ENCODE measurements around the gene ACSBG1.

The ACSBG1 gene, protein sequence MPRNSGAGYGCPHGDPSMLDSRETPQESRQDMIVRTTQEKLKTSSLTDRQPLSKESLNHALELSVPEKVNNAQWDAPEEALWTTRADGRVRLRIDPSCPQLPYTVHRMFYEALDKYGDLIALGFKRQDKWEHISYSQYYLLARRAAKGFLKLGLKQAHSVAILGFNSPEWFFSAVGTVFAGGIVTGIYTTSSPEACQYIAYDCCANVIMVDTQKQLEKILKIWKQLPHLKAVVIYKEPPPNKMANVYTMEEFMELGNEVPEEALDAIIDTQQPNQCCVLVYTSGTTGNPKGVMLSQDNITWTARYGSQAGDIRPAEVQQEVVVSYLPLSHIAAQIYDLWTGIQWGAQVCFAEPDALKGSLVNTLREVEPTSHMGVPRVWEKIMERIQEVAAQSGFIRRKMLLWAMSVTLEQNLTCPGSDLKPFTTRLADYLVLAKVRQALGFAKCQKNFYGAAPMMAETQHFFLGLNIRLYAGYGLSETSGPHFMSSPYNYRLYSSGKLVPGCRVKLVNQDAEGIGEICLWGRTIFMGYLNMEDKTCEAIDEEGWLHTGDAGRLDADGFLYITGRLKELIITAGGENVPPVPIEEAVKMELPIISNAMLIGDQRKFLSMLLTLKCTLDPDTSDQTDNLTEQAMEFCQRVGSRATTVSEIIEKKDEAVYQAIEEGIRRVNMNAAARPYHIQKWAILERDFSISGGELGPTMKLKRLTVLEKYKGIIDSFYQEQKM

DNA sequence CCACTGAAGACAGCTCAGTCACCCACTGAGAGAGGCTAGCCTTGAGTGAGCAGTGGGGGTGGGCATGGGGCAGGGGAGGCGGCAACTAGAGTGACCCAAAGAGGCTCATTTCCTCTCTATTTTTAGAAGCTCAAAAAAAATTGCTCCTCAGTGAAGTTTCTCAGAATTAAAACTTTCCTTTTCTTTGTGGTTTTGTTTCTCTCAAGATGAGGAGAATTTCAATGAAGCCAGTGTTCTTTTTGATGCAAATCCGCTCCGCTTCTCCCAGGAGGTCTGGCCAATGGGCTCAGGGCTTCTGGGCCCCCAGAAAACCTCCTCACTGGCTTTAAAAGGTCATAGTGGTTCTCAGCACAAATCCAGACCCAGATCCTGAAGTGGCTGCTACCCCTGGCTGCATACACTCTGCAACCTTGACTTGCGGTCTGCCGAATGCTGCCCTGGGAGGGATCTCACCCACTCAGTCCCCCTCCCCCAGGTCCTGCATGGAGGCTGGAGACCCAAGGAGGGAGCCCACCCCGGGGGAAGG lies at the start of gene ACSBG1:
ACSBG1 (minus strand) TSS at position 51 of the 526 bp plus-strand sequence. CDS start 64 bp downstream, outside the sequence.
- DNase-seq (ENCODE audit: low spot score), result peak; percentile 11

- DNase-seq (ENCODE audit: low spot score), result no peak
These were observed 48.0 kb upstream of the ACSBG1 start for GRCh38 chr15:78282324-78282723.

DNA sequence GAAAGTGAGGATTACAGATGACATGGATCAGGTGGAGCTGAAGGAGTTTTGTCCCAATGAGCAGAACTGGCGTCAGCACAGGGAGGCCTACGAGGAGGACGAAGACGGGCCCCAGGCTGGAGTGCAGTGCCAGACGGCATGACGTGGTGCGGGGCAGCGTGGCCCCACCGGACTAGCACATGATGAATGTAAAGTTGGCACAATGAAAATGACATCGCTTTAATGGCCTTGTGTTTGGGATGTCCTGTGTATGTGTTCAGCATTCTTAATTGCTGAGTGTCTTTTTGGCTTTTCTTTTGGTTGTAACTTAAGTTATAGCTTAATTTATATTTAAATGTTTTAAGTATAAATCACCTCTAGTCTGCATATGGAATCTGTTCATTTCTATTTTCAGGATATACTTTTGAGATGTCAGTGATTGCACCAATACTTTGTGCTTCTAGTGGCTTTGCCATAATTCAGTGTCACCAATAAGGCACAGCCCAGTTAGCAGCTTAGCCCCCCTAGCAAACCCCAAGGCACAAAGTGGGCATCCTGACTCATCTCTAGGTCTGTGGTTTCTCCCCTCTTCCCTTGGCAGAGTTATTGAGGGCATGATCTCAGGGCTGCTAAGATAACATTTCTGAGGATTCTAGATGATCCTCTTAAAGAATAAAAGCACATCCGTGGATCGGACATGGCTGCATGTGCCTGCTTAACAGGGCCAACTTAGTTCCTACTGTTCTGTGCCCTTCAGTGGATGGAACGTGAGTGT lies 46.1 kb upstream of the ACSBG1 start:
- no peak for DNase-seq (ENCODE audit: low spot score)

- DNase-seq (ENCODE audit: low spot score), result no peak
These were observed 41.9 kb upstream of the ACSBG1 start for GRCh38 chr15:78276064-78276943.

GRCh38 chr15:78274994-78275393 lies 40.6 kb upstream of the ACSBG1 start:
- DNase-seq (ENCODE audit: low spot score), result no peak

DNA sequence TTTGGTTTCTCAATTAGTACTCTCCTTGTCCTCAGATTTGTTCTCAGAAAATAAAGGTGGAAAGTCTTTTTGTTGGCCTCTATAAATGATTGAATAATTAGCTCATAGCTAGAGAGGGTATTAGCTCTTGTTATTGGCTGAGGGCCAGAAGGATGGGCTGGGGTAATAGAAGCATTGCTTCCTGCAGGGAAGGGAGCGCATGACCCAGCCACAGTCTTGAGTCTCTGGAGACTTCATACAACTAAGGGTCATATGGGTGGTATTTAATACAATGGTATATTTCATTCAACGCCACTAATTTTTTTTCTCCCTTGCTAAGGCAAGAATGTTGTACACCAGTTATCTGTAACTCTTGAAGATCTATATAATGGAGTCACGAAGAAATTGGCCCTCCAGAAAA lies 38.4 kb upstream of the ACSBG1 start:
- DNase-seq (ENCODE audit: low spot score), result no peak

- no peak for DNase-seq (ENCODE audit: low spot score)
These were observed 38.0 kb upstream of the ACSBG1 start for GRCh38 chr15:78272316-78272715.

- DNase-seq (ENCODE audit: low spot score), result no peak
These were observed 32.4 kb upstream of the ACSBG1 start for GRCh38 chr15:78266806-78267205.

- DNase-seq (ENCODE audit: low spot score), result no peak
These were observed 31.9 kb upstream of the ACSBG1 start for GRCh38 chr15:78266229-78266628.

DNA sequence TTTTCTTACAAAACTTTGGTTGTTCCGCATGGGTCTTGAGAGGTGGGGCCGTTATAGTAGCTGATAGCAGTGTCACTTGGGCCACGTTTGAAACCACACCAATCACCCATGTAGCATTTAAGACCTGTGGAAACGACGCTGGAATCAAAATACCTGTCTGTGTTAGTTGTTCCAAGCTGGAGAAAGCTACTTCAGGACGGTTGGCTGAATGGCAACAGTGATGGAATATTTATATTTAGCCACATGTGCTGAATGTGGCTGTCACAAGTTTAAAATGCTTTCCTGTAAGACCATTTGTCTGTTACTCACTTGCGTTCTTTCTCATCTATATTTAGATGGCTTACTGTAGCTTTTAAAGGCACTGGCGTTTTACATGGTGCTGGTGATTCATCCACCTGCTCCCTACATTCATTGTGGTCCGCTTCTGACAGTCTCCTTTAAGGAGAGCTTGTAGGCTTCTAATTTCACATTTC lies 31.4 kb upstream of the ACSBG1 start:
- peak; percentile 30 for DNase-seq (ENCODE audit: low spot score)

DNA sequence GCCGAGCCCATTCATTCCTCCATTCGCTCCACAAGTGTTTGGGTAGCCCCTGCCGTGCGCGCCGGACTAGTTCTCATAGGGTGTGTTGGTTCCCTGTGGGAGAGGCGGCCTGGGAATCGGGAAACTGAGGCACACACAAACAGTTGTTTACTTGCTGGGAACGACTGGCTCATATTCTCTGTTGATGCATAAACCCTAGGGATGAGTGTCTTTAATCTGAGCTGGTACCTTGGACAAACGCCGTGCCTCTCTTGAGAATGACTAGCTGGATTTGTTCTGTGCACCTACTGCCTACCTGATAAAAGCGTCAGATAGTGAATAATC lies 30.7 kb upstream of the ACSBG1 start:
- DNase-seq (ENCODE audit: low spot score), result no peak

GRCh38 chr15:78264304-78265136 lies 30.2 kb upstream of the ACSBG1 start, which contains the start of gene DNAJA4:
DNAJA4 (plus strand) TSS chr15:78264562; CDS start chr15:78264764, 202 bp downstream.
- DNase-seq (ENCODE audit: low spot score), result peak; percentile 51

GRCh38 chr15:78263907-78264303 lies 29.5 kb upstream of the ACSBG1 start:
- DNase-seq (ENCODE audit: low spot score), result no peak

- no peak for DNase-seq (ENCODE audit: low spot score)
These were observed 29.0 kb upstream of the ACSBG1 start for GRCh38 chr15:78263351-78263781.

- no peak for DNase-seq (ENCODE audit: low spot score)
These were observed 26.7 kb upstream of the ACSBG1 start for GRCh38 chr15:78261062-78261461.

GRCh38 chr15:78260489-78260888 lies 26.1 kb upstream of the ACSBG1 start:
- DNase-seq (ENCODE audit: low spot score), result no peak

DNA sequence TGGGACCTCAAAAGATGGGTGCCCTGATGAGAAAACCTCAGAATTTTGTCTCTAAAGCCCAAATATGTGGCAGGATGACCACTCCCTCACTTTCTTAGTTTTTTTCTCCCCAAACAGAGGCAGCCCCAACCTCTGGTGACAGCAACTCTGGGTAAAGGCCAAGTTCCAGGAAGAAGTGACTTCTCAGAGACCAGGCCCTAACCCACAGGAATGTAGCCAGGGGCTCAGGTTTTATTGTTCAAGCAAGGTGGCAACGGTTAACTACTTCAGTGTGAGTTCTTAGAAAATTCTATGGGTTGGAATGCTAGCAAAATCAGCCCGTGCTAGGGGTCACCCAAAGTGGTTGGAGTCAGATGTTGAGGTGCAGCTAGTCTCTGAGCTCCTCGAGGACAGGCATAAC lies 24.9 kb upstream of the ACSBG1 start:
- no peak for DNase-seq (ENCODE audit: low spot score)

DNA sequence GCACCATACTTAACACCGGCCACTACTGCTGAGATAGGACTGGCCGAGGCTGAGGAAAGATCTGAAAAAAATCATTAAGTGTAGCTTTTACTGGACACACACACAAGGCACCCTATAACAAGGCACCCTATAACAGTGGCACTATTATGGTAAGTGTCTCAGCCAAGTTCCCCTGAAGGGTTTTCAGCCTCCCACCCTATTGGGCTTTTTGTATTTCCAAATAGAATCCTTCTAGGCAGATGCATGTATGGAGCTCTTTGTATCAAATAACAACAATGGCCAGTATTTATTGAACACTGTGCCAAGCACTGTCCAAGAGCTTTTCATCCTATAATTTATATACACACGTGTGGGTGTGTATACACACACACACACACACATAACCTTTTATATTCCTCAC lies 23.3 kb upstream of the ACSBG1 start:
- no peak for DNase-seq (ENCODE audit: low spot score)

- no peak for DNase-seq (ENCODE audit: low spot score)
These were observed 21.7 kb upstream of the ACSBG1 start for GRCh38 chr15:78256044-78256437.

DNA sequence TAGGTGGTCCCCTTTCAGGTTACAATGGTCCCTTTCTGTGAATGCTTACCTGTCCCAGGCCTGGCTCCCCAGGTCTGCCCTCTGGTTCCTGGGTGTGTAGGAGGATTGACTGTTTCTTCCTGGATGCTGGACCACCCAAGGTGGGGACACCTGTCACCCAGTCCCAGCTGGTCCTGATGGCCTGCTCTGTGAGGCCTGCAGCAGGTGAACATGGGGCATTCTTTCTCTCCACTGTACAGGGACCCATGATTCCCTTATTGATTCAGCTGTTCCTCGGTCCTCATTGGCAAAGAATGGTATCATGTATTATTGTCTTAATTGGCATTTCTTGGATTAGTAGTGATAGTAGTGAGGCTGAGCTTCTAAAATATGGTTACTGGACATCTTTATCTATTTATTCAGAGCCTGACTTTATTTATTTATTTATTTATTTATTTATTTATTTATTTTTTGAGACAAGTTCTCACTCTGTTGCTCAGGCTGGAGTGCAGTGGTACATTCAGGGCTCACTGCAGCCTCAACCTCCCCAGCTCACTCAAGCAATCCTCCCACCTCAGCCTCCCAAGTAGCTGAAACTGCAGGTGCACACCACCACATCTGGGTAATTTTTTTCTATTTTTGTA lies 21.2 kb upstream of the ACSBG1 start:
- DNase-seq (ENCODE audit: low spot score), result no peak
